ENCODE data around the gene OXT.

OXT gene

GRCh38 chr20:3115190-3116107 is 44.0 kb downstream of the OXT start:
- peak; percentile 55 for FAIRE-seq

- no peak for FAIRE-seq
Measured at GRCh38 chr20:3116341-3116740, 44.9 kb downstream of the OXT start.

DNA sequence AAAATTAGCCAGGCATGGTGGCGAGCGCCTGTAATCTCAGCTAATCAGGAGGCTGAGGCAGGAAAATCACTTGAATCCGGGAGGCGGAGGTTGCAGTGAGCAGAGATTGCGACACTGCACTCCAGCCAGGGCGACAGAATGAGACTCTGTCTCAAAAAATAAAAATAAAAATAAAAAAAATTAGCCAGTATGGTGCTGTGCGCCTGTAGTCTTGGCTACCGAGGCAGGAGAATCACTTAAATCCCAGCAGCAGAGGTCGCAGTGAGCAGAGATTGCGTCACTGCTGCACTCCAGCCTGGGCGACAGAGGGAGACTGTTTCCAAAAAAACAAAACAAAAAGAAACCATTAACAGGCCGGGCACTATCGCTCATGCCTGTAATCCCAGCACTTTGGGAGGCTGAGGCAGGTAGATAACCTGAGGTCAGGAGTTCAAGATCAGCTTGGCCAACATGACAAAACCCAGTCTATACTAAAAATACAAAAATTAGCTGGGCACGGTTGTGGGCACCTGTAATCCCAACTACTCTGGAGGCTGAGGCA is 46.5 kb downstream of the OXT start:
- FAIRE-seq, result peak; percentile 67

DNA sequence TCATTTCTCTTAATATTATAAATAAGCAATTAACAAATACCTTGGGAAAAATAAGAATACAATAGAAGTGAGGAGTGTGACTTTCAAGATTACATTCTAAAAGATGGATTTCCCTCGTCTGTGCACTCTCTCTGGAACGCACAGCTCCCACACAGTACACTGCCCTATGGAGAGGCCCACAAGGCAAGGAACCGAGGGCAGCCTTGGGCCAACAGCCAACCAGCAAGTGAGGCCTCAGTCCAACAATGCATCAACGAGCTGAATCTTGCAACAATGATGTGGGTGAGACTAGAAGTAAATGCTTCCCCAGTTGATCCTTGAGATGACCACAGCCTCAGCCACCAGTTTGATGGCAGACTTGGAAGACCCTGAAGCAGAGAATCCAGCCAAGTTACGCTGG is 47.6 kb downstream of the OXT start:
- FAIRE-seq, result no peak

DNA sequence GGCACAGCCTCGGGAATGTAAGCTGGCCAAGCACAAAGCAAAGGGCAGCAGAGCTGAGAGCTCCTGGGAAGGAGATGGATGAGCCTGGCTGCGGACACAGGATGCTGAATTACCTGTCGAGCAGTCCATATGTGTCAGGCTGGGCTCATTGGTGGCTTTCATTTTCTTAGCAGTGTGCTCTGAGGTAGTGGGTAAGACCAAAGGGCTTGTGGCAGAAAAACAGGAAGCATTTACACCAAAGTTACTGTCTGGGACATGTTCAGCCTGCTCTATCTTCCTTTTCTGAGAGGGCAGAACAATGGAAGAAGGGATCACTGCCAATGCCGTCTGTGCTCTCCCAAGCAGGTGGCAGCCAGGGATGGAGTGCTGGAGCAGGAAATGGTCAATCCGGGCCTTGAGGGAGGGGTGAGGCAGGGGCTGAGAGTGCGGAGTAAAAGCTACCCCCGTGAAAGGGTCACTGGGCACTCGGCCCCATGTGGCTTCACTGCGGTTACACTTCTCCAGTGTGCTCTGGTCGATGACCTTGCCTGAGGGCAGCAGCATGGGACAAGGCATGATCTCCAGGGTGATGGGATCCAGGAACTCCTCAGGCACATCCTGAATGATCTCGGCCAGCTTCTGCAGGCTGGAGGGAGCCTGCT is 50.0 kb downstream of the OXT start:
- FAIRE-seq, result no peak
